ENCODE data around the gene TNIP3.
A peak's percentile ranks its signal among the peaks of the same experiment; 100 is the strongest.
"Not testable (repeated sequence)": the region's sequence is repeated elsewhere in the genome, so short reads cannot be mapped to it uniquely, and the experiment has no call there.

Gene TNIP3

GRCh38 chr4:121164291-121164690 is at the start of gene TNIP3:
TSS of gene TNIP3 (minus strand) at chr4:121164321. CDS start at chr4:121164125, 196 bp downstream.
- DNase-seq: no peak

- DNase-seq: no peak
Measured at GRCh38 chr4:121212806-121213205, 48.7 kb upstream of the TNIP3 start.

GRCh38 chr4:121209171-121209570 is 45.0 kb upstream of the TNIP3 start:
- DNase-seq: no peak

GRCh38 chr4:121208244-121209007 is 44.3 kb upstream of the TNIP3 start:
- DNase-seq: no peak

GRCh38 chr4:121205777-121206176 is 41.7 kb upstream of the TNIP3 start:
- DNase-seq: not testable (repeated sequence)

- DNase-seq: no peak
Measured at GRCh38 chr4:121200795-121201472, 36.8 kb upstream of the TNIP3 start.

GRCh38 chr4:121199742-121200561 is 35.8 kb upstream of the TNIP3 start:
- DNase-seq: peak; percentile 43

- no peak for DNase-seq
Measured at GRCh38 chr4:121198251-121198650, 34.1 kb upstream of the TNIP3 start.

- no peak for DNase-seq
Measured at GRCh38 chr4:121195649-121196048, 31.5 kb upstream of the TNIP3 start.

- DNase-seq: no peak
Measured at GRCh38 chr4:121192480-121192879, 28.4 kb upstream of the TNIP3 start.

- DNase-seq: no peak
Measured at GRCh38 chr4:121192013-121192412, 27.9 kb upstream of the TNIP3 start.

GRCh38 chr4:121191361-121191760 is 27.2 kb upstream of the TNIP3 start:
- no peak for DNase-seq

GRCh38 chr4:121190389-121190788 is 26.3 kb upstream of the TNIP3 start:
- DNase-seq: no peak

GRCh38 chr4:121189326-121190215 is 25.4 kb upstream of the TNIP3 start:
- peak; percentile 57 for DNase-seq

- no peak for DNase-seq
Measured at GRCh38 chr4:121187206-121187605, 23.1 kb upstream of the TNIP3 start.

- DNase-seq: no peak
Measured at GRCh38 chr4:121185960-121186359, 21.8 kb upstream of the TNIP3 start.

GRCh38 chr4:121183989-121184388 is 19.9 kb upstream of the TNIP3 start:
- no peak for DNase-seq

GRCh38 chr4:121183361-121183760 is 19.2 kb upstream of the TNIP3 start:
- DNase-seq: no peak

- DNase-seq: no peak
Measured at GRCh38 chr4:121182296-121182695, 18.2 kb upstream of the TNIP3 start.

- no peak for DNase-seq
Measured at GRCh38 chr4:121181493-121181892, 17.4 kb upstream of the TNIP3 start.

GRCh38 chr4:121180558-121180957 is 16.4 kb upstream of the TNIP3 start:
- no peak for DNase-seq
